PFSK-1 (cell line): Measurements from ENCODE around the gene MUCL1.

Experiments
- FOXP2 ChIP-seq: optimal IDR thresholded peaks from 2 replicates; pipeline ENCODE3; 2011; ENCODE audit warnings: borderline replicate concordance, control low read depth, inconsistent platforms; ENCODE audit not compliant: insufficient read depth; ENCODE audit errors: extremely low read length, extremely low read depth
- POLR2AphosphoS5 ChIP-seq: IDR thresholded peaks from 2 replicates; pipeline ENCODE4 v1.6.1; 2012; ENCODE audit warnings: low read depth, mild to moderate bottlenecking, control low read depth, low read length, moderate library complexity
- SIN3A ChIP-seq: IDR thresholded peaks from 2 replicates; pipeline ENCODE4 v1.6.1; 2012; ENCODE audit warnings: mild to moderate bottlenecking, low read length, moderate library complexity, borderline replicate concordance; ENCODE audit not compliant: insufficient read depth
- TAF1 ChIP-seq: IDR thresholded peaks from 2 replicates; pipeline ENCODE4 v1.6.1; 2012; ENCODE audit warnings: low read length, control low read depth, borderline replicate concordance; ENCODE audit not compliant: insufficient read depth
- TF ChIP-seq, protein P1 (sequence below), 2 experiments: IDR thresholded peaks; 2 replicates each; pipeline versions ENCODE4 v1.6.1 to v1.8.0; 2011 to 2012; ENCODE audit warnings: low read depth in 2 of 2, low read length in 2 of 2, control low read depth in 1 of 2, inconsistent platforms in 1 of 2, mild to moderate bottlenecking in 1 of 2, moderate library complexity in 1 of 2; ENCODE audit not compliant: insufficient read depth in 1 of 2

The MUCL1 gene

DNA sequence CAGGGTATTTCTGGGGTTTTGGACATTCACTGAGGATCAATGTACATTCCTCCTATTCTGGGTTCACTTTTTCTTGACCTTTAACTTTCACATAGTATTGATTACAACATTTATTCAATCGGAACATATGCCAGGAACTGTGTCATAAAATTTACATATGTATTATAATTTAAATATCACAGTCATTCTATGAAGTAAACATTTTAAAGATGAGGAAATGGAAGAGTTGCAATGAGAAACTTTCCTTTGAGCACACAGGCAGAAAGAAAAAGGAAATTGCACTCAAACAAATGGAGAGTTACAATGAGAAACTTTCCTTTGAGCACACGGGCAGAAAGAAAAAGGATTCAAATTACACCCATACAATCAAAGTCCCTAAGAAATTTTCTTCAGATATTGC, 3.1 kb downstream of the MUCL1 start:
- no peak for TF ChIP-seq FOXP2
- no peak for TF ChIP-seq TAF1
- no peak for TF ChIP-seq SIN3A
- TF ChIP-seq, protein P1, sequence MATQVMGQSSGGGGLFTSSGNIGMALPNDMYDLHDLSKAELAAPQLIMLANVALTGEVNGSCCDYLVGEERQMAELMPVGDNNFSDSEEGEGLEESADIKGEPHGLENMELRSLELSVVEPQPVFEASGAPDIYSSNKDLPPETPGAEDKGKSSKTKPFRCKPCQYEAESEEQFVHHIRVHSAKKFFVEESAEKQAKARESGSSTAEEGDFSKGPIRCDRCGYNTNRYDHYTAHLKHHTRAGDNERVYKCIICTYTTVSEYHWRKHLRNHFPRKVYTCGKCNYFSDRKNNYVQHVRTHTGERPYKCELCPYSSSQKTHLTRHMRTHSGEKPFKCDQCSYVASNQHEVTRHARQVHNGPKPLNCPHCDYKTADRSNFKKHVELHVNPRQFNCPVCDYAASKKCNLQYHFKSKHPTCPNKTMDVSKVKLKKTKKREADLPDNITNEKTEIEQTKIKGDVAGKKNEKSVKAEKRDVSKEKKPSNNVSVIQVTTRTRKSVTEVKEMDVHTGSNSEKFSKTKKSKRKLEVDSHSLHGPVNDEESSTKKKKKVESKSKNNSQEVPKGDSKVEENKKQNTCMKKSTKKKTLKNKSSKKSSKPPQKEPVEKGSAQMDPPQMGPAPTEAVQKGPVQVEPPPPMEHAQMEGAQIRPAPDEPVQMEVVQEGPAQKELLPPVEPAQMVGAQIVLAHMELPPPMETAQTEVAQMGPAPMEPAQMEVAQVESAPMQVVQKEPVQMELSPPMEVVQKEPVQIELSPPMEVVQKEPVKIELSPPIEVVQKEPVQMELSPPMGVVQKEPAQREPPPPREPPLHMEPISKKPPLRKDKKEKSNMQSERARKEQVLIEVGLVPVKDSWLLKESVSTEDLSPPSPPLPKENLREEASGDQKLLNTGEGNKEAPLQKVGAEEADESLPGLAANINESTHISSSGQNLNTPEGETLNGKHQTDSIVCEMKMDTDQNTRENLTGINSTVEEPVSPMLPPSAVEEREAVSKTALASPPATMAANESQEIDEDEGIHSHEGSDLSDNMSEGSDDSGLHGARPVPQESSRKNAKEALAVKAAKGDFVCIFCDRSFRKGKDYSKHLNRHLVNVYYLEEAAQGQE (IDR thresholded peaks at IDR 0.05; ENCODE audit: insufficient read depth in 1 of 2, low read depth in 2 of 2, low read length in 2 of 2), result no peak
- TF ChIP-seq POLR2AphosphoS5, result no peak

DNA sequence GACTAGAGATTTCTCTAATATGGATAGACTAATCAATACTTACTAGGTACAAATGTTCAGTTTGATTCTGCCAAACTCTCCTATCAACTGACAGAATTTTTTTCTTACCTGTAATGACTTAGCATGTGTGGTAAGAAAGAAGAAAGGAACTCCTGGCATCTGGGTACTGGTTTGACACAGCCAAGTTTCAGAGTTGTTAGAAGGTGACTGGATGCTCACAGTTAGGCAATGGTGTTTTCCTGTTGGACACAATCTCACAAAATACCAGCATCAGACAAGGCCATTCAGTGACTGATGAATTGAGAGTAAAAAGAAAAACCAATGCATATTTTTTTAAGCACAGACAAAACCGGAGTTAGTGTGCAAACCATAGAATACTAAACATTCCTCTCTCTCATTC, 4.2 kb downstream of the MUCL1 start:
- TF ChIP-seq TAF1, result no peak
- no peak for TF ChIP-seq POLR2AphosphoS5
- TF ChIP-seq FOXP2, result no peak
- TF ChIP-seq SIN3A, result no peak
- TF ChIP-seq, protein P1 (IDR thresholded peaks at IDR 0.05; ENCODE audit: insufficient read depth in 1 of 2, low read depth in 2 of 2, low read length in 2 of 2), result no peak

DNA sequence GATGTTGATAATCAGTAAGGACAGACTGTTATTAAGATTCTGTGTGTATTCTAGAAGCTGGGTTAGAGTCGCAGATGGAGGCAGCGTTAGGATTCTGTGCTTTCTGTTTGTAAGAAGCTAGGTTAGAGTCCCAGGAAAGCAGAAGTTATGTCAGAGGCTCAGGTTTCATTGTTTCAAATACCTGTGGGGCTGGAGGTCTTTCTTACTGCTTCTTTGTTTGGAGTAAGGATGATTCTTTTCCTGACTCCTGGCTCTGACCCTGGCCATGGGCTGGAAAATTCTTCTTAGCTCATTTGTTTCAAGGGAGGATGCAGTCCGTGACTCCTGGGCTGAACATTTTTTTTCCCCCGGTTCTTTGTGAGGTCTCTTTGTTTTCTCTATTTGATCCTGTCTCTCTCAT, 5.2 kb downstream of the MUCL1 start:
- TF ChIP-seq SIN3A (no peak), TAF1 (no peak), FOXP2 (no peak), POLR2AphosphoS5 (no peak)
- TF ChIP-seq, protein P1 (IDR thresholded peaks at IDR 0.05; ENCODE audit: insufficient read depth in 1 of 2, low read depth in 2 of 2, low read length in 2 of 2), result no peak

DNA sequence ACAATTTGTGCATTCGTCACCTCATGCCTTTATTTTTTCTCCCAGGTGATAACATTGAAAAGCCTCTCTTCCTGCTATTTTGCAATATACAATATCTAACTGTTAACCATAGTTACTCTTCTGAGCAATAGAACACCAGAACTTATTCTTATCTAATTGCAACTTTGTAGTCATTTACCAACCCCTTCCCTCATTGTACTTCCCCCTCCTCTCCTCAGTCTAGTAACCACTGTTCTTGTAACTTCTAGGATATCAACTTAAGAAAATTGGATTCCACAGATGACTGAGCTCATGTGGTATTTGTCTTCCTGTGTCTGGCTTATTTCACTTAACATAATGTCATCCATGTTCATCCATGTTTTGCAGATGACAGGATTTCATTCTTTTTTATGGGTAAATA, 7.6 kb downstream of the MUCL1 start:
- TF ChIP-seq, protein P1 (IDR thresholded peaks at IDR 0.05; ENCODE audit: insufficient read depth in 1 of 2, low read depth in 2 of 2, low read length in 2 of 2), result no peak
- TF ChIP-seq POLR2AphosphoS5 (no peak), SIN3A (no peak), FOXP2 (no peak), TAF1 (no peak)
